GM18502 (cell line): Measurements from ENCODE around the gene GANAB.
"Not testable (repeated sequence)": the region's sequence is repeated elsewhere in the genome, so short reads cannot be mapped to it uniquely, and the experiment has no call there.

Source experiments
- ATAC-seq: cut with Tn5 transposase; IDR thresholded peaks from one replicate; pipeline ENCODE4 v1.9.1; 2021; ENCODE audit warnings: mild to moderate bottlenecking; ENCODE audit not compliant: unreplicated experiment, poor library complexity

GANAB gene

DNA sequence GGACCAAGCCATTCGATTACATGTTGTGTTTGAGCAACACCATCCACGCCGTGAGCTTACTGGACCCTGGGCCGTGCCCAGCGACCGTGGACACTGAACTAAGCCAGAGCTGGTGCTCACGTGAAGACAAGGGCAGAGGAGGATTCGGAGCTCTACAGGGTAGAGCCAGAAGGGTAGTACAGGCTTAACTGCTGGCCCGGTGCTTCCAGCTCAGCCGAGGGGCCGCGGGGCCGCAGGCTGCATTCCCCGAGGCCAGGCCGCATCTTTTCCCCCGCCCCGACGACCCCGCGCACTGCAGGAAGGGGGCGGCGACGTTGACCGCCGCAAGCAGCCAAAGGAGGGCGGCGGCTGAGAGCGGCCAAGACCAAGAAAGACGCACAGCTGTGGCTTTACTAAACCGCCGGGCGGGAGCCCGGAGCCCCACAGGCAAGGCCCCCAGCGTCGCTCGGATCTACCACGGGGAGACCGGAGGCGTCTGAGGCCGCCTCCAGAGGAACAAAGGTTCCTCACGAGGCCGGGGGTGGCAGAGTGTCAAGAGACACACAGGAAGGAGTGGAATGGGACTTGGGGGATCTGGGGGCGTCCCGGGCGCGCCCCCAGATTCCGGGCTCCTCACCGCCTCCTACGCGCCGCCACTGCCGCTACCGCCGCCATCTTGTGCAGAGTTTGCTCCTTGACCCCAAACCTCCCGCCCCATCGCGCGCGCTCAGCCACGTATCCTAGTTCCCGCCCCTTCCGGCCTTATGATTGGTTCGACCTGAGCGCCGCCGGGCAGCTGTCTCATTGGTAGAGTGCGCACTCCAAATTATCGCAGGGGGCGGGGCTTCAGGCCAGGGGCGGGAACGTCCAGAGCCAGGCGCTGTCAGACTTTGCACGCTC, at the start of gene GANAB:
TSS of gene GANAB (minus strand) at position 668 of the 879 bp plus-strand sequence. CDS start at position 654, 14 bp downstream.
- ATAC-seq: peak; percentile 90

DNA sequence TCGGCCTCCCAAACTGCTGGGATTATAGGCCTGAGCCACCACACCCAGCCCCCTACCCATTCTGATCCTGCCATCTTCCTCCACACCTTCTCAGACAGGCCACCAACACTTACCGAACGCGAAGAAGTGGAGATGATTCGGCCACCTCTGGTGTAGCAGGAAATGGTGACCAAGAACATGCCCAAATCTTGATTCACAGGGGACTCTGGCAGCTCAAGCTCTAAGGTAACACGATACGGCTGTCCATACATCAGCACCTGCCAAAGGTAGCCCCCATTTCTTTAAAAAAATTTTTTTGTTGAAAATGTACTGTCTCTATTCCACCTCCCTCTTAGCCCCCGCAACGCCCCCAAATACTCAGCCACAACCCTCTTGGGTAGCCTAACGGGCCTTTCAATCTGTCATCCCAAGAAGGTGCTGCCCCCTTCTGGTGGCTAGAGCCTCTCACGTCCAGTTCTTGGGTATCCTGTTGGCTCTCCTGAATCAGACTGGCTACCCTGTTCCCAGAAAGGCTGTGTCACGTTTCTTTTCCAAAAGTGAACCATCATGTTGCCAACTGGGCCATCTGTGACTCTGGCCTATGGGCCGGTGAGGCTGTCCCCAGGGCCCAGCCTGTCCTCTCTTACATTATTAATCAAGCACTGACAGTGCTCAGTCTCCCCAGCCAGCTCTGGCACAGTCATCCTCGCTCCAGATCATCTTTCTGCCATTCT, 48.2 kb upstream of the GANAB start:
- no peak for ATAC-seq

DNA sequence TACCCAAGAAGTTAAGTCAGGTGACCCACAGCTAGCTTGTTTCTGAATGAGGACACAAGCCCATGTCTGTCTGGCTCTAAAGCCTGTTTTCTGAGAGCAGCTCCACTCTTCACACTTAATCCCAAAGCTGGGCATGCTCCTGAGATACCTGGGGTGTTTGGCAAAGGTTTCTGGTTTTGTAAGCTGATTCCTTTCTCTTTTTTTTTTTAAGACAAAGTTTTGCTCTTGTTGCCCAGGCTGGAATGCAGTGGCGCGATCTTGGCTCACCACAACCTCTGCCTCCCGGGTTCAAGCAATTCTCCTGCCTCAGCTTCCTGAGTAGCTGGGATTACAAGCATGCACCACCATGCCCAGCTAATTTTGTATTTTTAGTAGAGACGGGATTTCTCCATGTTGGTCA, 47.2 kb upstream of the GANAB start:
- ATAC-seq: not testable (repeated sequence)

DNA sequence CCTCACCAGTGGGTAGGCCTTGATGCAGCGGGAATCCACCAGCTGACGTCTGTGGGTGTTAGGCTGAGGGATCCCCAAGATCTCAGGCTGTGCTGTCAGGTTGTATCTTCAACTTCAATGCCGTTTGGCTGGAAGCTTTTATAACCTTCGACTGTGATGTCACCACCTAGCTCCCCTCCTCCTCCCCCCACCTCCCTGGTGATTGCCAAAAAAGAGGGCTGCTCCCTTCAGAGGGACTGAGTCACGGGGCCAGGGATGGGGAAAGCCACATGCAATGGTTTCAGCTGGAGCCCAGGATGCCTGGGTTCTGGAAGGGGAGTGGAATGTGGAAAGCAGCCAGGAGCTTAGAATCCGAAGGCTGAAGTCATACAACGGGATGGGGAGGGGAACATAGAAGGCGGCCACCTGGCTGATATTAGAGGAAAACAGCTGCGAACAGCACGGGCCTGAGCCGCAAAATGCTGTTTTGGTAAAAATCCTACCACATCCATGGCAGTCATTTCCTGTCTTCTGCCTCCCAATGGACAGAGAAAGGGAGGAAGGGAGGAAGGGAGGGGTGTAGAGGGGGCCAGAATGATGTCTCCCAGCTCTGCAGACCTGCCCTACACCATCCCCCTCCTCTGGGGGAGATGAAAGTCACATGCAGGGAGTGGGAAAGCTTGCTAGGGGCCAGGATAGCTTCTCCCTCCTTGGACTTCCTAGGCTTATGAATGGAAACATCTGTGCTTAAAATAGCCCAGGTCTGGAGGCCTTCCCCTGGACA, 43.2 kb upstream of the GANAB start, which contains the start of gene LRRN4CL:
TSS of gene LRRN4CL (minus strand) at position 110 of the 763 bp plus-strand sequence. CDS start 1,022 bp downstream, outside the sequence.
- ATAC-seq: no peak

DNA sequence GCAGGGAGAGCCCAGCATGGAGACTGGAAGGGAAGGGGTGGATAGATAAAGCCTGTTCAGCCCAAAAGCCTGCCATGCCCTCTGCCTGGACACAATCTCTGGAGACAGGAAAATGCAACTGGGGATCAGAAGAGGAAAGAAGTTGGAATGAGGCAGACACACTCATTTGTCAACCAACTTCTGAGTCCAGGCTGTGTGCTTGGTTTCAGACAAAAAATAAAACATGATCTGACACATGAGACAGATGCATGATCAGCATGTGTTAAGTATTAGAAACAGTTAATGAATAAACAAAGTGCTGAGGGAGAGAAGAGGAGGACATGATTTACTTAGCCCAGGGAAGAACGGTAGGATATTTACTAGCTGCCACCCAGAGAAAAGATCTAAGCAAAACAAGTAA, 42.1 kb upstream of the GANAB start:
- no peak for ATAC-seq

DNA sequence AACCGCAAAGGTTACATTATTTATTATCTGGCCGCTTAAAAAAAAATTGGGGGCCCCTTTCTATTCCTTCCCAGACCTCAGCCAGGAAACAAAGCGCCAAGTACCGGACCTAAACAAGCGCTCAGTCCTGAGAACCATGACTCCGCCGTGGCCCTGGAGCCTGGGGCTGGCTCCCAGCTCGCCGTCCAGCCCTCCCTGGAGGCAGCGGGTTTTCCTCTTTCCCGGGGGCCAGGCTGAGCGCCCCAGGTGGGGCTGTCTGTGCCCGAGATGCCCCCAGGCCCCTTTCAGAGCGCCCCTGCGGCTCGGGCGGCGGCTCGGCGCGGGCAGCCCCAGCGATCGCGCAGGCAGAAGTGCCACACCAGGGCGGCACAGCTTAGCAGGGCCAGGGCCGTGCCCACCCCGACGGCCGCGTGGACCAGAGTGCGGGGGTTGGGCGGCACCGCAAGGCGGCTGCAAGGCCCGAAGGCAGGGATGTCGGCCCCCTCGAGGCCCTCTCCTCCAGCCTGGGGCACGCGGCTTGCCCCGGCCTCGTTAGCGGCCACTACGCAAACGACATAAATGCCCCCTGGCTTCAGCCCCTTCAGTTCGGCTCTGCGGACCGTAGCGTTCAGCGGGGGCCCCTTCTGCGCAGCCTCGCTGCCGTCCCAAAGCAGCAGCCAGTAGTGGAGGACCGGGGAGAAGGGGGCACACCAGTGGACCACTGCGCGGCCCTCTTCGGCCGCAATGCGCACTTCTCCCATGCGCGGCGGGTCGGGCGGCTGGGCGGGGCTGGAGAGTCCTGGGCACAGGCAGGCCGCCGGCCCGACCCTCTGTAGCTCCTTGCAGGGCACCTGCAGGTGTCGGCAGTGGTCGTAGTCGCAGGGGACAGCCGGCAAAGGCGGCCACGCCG, 41.3 kb upstream of the GANAB start:
- no peak for ATAC-seq

DNA sequence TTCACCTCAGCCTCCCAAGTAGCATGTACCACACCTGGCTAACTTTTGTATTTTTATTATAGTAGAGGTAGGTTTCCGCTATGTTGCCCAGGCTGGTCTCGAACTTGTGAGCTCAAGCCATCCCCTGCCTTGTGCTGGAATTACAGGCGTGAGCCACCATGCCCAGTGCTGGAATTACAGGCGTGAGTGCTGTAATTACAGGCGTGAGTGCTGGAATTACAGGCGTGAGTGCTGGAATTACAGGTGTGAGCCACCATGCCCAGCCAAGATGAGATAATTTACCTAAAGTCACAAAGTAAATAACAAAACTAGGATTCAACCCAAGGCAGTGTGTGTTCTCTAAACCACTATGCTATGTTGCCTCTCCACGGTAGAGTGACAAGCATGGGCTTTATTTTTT, 36.1 kb upstream of the GANAB start:
- no peak for ATAC-seq

DNA sequence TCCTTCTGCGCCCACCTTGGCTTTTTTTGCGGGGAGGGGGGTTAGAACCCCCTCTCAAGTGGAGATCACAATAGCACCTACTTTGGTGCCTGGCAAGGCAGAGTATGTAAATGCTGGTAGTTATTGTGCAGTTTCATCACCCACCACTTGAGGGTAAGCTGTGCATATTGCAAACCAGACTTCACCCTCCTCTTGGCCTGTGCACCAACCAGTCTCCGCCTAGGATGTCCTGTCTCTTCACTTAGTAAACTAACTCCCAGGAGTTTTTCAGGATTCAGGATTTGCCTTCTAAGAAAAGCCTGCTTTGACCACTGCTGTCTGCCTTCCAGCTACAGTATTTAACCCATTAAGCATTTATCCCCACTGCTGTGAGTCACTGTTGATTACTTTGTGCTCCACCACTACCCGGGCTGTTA, 34.4 kb upstream of the GANAB start:
- peak; percentile 70 for ATAC-seq

DNA sequence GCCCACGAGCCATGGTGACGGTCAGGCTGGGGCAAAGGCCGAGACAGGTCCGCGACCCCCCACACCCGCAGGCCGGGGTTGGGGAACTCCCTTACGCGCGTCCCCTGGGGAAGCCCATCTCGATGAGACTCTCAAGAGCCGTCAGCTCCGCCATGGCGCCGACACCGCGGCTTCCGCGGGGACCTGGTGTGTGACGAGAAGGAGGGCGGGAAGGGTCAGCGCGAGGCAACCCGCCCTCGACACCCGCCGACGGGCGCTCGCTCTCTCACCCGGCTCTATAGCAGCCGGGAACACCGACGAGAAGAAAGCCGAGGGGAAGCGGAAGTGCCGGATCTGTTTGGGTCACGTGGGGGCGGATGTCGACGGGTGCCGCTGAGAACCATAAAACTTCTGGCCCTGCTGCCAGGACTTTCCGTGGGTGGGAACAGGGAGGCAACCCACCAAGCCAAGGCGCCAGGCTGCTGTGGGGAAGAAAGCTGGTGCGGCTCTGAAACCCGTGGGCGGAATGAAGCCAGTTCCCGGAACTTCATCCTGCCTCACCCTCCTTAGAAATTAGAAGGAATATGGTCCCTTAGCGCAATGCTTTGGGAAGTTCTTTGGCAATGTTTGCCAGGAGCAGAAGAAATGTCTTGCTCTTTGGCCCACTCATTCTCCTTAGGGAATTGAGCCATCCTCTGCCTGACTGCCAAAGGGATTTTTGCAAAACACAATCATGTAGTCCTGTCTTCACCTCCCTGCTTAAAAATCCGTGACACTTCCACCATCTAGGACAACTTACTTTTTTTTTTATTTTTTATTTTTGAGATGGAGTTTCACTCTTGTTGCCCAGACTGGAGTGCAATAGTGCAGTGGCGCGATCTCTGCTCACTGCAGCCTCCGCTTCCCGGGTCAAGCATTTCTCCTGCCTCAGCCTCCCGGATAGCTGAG, 32.6 kb upstream of the GANAB start, which contains the start of gene UBXN1:
TSS of gene UBXN1 (minus strand) at position 304 of the 927 bp plus-strand sequence. CDS start at position 154, 150 bp downstream.
- peak; percentile 70 for ATAC-seq

DNA sequence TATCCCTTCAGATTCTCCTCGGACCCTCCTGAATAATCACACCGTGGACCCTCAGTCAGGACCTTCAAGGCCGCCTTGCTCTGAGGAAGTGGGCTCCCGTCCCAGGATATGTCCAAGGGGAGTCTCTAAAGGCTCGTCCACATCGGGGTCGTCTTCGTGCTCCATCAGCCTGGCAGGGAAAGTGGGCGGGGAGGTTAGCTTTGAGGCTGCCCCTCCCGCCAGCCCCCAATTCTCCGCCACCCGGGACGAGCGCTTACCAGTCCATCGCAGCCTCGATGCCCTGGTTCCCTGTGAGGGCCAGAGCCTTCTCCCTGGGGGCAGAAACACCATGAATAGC, 32.0 kb upstream of the GANAB start:
- ATAC-seq: no peak

DNA sequence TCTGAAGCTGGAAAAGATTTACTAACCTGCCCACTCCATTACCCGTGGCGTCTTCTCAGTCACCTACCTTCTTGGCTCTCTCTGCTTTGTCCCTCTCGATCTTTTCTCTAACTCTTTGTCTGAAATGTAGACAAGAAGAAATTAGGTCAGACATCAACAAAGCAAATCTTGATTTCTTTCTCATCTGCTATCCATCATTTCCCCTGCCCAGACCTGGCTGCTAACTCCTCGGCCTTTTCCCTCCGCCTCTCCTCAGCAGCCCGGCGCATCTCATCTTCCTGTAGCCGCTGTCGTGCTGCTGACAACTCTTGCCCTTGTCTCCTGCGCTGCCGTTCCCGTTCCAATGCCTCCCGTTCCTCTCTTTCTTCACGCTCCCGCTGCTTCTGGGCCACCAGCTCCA, 31.3 kb upstream of the GANAB start:
- no peak for ATAC-seq

DNA sequence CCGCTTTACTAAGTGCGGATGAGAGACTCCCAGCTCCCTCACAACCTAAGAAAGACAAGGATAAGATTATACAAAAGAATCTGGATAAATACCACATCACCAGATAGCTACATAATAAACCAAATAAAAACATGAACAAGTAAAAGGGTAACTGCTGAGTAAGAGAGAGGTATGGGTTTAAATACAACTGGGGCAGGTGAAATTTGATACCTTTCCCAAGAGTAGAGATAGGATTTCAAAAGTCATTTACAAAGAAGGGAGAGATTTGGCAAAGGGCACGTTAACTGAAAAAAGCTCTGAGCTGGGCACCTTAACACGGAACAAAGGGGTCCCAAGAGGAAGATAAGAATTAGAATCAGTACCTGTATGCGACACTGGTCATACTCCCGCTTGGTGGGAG, 30.7 kb upstream of the GANAB start:
- no peak for ATAC-seq

DNA sequence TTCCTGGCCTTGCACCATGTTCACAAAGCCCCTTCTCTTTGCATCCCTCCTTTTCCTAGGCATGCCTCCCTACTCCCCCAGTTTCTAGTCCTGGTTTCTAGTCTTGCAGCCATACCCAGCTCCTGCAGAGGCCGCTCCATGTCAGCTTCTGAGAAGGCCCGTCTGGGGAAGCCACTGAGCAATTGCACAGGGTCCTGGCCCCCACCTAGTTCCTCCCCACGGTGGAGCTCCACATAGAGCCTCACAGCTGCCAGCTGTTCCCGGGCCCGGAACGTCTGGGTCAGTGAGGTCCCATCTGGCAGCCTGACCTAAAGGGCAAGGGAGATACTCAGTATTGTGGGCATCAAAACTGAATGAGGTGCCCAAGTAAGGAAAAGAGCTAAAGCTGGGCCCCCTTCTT, 30.3 kb upstream of the GANAB start:
- no peak for ATAC-seq

DNA sequence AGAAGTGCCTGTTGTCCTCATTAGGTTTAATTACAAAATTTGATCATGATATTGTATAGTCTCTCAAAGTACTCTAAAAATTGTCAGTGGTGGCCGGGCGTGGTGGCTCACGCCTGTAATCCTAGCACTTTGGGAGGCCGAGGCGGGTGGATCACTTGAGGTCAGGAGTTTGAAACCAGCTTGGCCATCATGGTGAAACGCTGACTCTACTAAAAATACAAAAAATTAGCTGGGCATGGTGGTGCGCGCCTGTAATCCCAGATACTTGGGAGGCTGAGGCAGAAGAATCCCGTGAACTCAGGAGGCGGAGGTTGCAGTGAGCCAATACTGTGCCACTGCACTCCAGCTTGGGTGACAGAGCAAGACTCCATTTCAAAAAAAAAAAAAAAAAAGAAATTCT, 29.0 kb upstream of the GANAB start:
- ATAC-seq: not testable (repeated sequence)

DNA sequence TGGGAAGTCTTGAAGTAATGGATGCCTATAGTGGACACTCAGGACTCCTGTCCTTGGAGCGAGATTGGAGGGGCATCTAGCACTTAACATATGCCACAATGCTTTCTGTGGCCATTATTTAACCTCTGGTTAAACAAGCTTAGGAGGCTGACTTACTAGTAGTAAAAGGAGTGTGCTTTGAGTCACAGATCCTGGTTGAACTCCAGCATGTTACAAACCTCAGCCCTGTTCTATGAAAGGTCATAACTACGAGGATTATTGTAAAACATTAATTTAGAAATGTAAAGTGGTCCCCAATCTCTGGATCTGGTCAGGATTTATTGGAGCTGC, 26.7 kb upstream of the GANAB start:
- ATAC-seq: no peak

DNA sequence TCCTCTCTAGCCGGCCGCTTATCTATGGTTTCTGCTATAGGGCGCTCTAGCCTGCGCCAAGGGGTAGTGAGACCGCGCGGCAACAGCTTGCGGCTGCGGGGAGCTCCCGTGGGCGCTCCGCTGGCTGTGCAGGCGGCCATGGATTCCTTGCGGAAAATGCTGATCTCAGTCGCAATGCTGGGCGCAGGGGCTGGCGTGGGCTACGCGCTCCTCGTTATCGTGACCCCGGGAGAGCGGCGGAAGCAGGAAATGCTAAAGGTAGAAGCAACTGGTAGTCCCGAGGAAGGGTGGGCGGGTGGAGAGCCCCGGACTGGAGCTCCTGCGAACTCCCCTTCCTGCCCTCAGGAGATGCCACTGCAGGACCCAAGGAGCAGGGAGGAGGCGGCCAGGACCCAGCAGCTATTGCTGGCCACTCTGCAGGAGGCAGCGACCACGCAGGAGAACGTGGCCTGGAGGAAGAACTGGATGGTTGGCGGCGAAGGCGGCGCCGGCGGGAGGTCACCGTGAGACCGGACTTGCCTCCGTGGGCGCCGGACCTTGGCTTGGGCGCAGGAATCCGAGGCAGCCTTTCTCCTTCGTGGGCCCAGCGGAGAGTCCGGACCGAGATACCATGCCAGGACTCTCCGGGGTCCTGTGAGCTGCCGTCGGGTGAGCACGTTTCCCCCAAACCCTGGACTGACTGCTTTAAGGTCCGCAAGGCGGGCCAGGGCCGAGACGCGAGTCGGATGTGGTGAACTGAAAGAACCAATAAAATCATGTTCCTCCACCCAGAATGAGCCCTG, 25.4 kb upstream of the GANAB start, which contains the start of the genes LBHD1 and UQCC3:
TSS of gene LBHD1 (minus strand) at position 660 of the 782 bp plus-strand sequence. CDS start 2,236 bp downstream, outside the sequence.
TSS of gene UQCC3 (plus strand) at position 66 of the 782 bp plus-strand sequence. CDS start at position 139, 73 bp downstream.
- ATAC-seq: peak; percentile 62

DNA sequence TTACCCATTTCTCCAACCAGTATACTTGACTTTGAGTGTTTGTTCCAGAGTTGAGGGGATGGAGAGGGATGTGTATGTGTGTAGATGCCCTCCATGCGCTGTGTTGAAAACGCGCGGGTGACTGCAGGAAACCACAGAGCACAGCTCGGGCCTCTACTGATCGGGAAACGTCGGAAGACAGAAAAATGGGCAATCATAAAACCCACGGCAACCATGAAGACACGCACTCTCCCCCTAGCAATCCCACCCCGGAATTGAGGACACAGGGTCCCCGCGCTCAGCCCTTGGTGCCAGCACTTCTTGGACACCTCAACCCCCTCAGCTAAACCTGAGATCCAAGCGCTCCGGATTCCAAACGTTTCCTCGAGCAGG, 24.8 kb upstream of the GANAB start:
- peak; percentile 21 for ATAC-seq
